BJ (cell line): ENCODE results near the gene BID. TPM values are rescaled to one million over a fixed set of nuclear protein-coding genes. Genes with fewer than 3 reads are reported as not detected.

ENCODE experiments used
- CTCF ChIA-PET: fragments of 350-600 bp; formaldehyde crosslinking; extraction: SDS; loops from one replicate; lab custom pipeline; 2021; ENCODE audit warnings: antibody characterized with exemption, inconsistent platforms; lab: Yijun Ruan, JAX
- POLR2A ChIA-PET: fragments of 300-600 bp; sonication (Branson Sonifier 250); formaldehyde crosslinking; extraction: SDS; loops from one replicate; lab custom pipeline; 2021; ENCODE audit warnings: antibody characterized with exemption; lab: Charles Lee
- DNase-seq: peaks from one replicate; pipeline ENCODE4 v3.0.0-alpha.2; 2011; ENCODE audit warnings: low read depth
- H3K27me3 ChIP-seq: 2 replicates; pipeline ENCODE4 v1.6.0; 2011; ENCODE audit warnings: low read length; ENCODE audit not compliant: control insufficient read depth, insufficient read depth
- H3K36me3 ChIP-seq: 2 replicates; pipeline ENCODE4 v1.5.1; 2011; ENCODE audit warnings: low read length; ENCODE audit not compliant: control insufficient read depth, insufficient read depth
- H3K4me3 ChIP-seq: 2 replicates; pipeline ENCODE4 v1.5.1; 2011; ENCODE audit warnings: low read depth, mild to moderate bottlenecking, control low read depth, low read length
- CTCF ChIP-seq: IDR thresholded peaks from 2 replicates; pipeline ENCODE4 v1.5.1; 2011; ENCODE audit warnings: low read depth, mild to moderate bottlenecking, control low read depth, inconsistent platforms, low read length, moderate library complexity; ENCODE audit not compliant: insufficient read depth
- polyA plus RNA-seq: library from polyadenylated mRNA; depleted of rRNA; stranded (reverse); fragments of >200 nt; gene quantifications from 2 replicates; pipeline ENCODE4 v1.2.3, GENCODE V29; 2011

BID gene
- polyA plus RNA-seq, 1 experiment: 96.4 TPM

GRCh38 chr22:17818649-17819048, 44.4 kb upstream of the BID start:
- no peak for DNase-seq
- no peaks in the 10 kb centered on the region for H3K27me3 ChIP-seq
- ChIA-PET CTCF (interaction anchor here (0.8 to 1.3 kb wide), 2 partner anchors 12 to 16 kb away, joined by 3 to 4 read pairs; no protein-coding TSS in a partner anchor), POLR2A (no interaction called here)
- H3K4me3 ChIP-seq: no peak overlapping the region
- no peak for TF ChIP-seq CTCF
- H3K36me3 ChIP-seq: peaks cover 29% of the 10 kb centered on the region

GRCh38 chr22:17818180-17818579, 43.9 kb upstream of the BID start:
- POLR2A ChIA-PET: no interaction called here
- CTCF ChIA-PET: interaction anchor here (0.8 kb wide), 1 partner anchor 15 kb away, joined by 3 read pairs; no protein-coding TSS in a partner anchor
- Histone ChIP-seq H3K27me3 (no peaks in the 10 kb centered on the region), H3K4me3 (no peak overlapping the region), H3K36me3 (peaks cover 29% of the 10 kb centered on the region)
- TF ChIP-seq CTCF: no peak
- no peak for DNase-seq

GRCh38 chr22:17817511-17818065, 43.3 kb upstream of the BID start:
- no peak for DNase-seq
- CTCF ChIA-PET: no interaction called here
- TF ChIP-seq CTCF: no peak
- Histone ChIP-seq H3K27me3 (no peaks in the 10 kb centered on the region), H3K36me3 (peaks cover 29% of the 10 kb centered on the region), H3K4me3 (no peak overlapping the region)
- POLR2A ChIA-PET: no interaction called here

- no peak for TF ChIP-seq CTCF
- Histone ChIP-seq H3K36me3 (peaks cover 30% of the 10 kb centered on the region), H3K27me3 (no peaks in the 10 kb centered on the region), H3K4me3 (no peak overlapping the region)
- DNase-seq: no peak
- ChIA-PET POLR2A (no interaction called here), CTCF (no interaction called here)
These were observed 42.8 kb upstream of the BID start for GRCh38 chr22:17817079-17817478.

- CTCF ChIA-PET: interaction anchor here (1.6 kb wide), 1 partner anchor 11 kb away, joined by 3 read pairs; no protein-coding TSS in a partner anchor
- H3K36me3 ChIP-seq: peaks cover 28% of the 10 kb centered on the region
- no peak for TF ChIP-seq CTCF
- H3K27me3 ChIP-seq: no peaks in the 10 kb centered on the region
- DNase-seq: no peak
- no peak overlapping the region for H3K4me3 ChIP-seq
- POLR2A ChIA-PET: no interaction called here
These were observed 42.4 kb upstream of the BID start for GRCh38 chr22:17816649-17817048.
